B cell (primary cell): ENCODE measurements around the gene KIDINS220. TPM values are rescaled to one million over a fixed set of nuclear protein-coding genes. Genes with fewer than 3 reads are reported as not detected.

ENCODE experiments used
- ATAC-seq: fragments of 200-7000 bp; cut with Tn5 transposase; one replicate; pipeline ENCODE4 v1.10.0; 2021; ENCODE audit warnings: low read depth, mild to moderate bottlenecking, moderate number of reproducible peaks, moderate library complexity
- CTCF ChIA-PET: fragments of 350-600 bp; sonication (Branson Sonifier 250); formaldehyde crosslinking; loops from one replicate; lab custom pipeline; 2021; ENCODE audit warnings: antibody characterized with exemption, inconsistent platforms; lab: Charles Lee
- POLR2A ChIA-PET: fragments of 350-600 bp; sonication (Branson Sonifier 250); formaldehyde crosslinking; loops from one replicate; lab custom pipeline; 2021; ENCODE audit warnings: antibody characterized with exemption; lab: Charles Lee
- DNase-seq: peaks from one replicate; pipeline ENCODE4 v3.0.0; 2013
- H2AFZ ChIP-seq: 2 replicates; pipeline ENCODE4 v1.6.1; 2012; ENCODE audit warnings: mild to moderate bottlenecking, low read depth, low read length; ENCODE audit not compliant: insufficient read depth, poor library complexity, severe bottlenecking
- H3K27ac ChIP-seq, 2 donors: 1 replicate in 1 of 2; 2 replicates in 1 of 2; pipeline ENCODE4 v1.5.1; 2012 to 2013; ENCODE audit warnings: low read length in 2 of 2, mild to moderate bottlenecking in 2 of 2, moderate library complexity in 1 of 2
- H3K27me3 ChIP-seq, 4 experiments: fragments of 200-600 bp in 1 of 4; sonication (generic) in 1 of 4; replicated peaks in 1 of 4; 1 replicate in 2 of 4; 2 replicates in 2 of 4; pipeline versions ENCODE4 v1.6.1 to v1.7.0; 2013 to 2016; ENCODE audit warnings: low read length in 3 of 4, mild to moderate bottlenecking in 2 of 4, mixed read lengths in 1 of 4, moderate library complexity in 1 of 4; ENCODE audit not compliant: insufficient read depth in 4 of 4, control insufficient read depth in 3 of 4; ENCODE audit errors: control extremely low read depth in 1 of 4
- H3K36me3 ChIP-seq, 2 experiments: replicated peaks in 1 of 2; 1 replicate in 1 of 2; 2 replicates in 1 of 2; pipeline versions ENCODE4 v1.6.1 to v1.7.1; 2013; ENCODE audit warnings: low read length in 1 of 2; ENCODE audit not compliant: insufficient read depth in 2 of 2, control insufficient read depth in 1 of 2; ENCODE audit errors: control extremely low read depth in 1 of 2, extremely low read depth in 1 of 2
- H3K4me1 ChIP-seq, 2 donors: fragments of 200-600 bp in 1 of 2; sonication (generic) in 1 of 2; 1 replicate in 1 of 2; 2 replicates in 1 of 2; pipeline versions ENCODE4 v1.5.1 to v1.6.1; 2013 to 2017; ENCODE audit warnings: low read length in 2 of 2; ENCODE audit not compliant: control insufficient read depth in 2 of 2, insufficient read depth in 2 of 2
- H3K4me2 ChIP-seq: replicated peaks from 2 replicates; pipeline ENCODE3; 2012; ENCODE audit warnings: mild to moderate bottlenecking, low read depth, low read length; ENCODE audit not compliant: poor library complexity, severe bottlenecking
- H3K4me3 ChIP-seq, 5 experiments: fragments of 200-600 bp in 1 of 5; sonication (generic) in 1 of 5; 1 replicate in 3 of 5; 2 replicates in 2 of 5; pipeline versions ENCODE4 v1.5.1 to v1.7.0; 2011 to 2016; ENCODE audit warnings: low read length in 4 of 5, mild to moderate bottlenecking in 4 of 5, low read depth in 2 of 5, control low read depth in 1 of 5, moderate library complexity in 1 of 5; ENCODE audit not compliant: insufficient read depth in 1 of 5; ENCODE audit errors: control extremely low read depth in 1 of 5, extremely low read depth in 1 of 5
- H3K79me2 ChIP-seq: fragments of 200-600 bp; sonication (generic); one replicate; pipeline ENCODE4 v1.6.0; 2016; ENCODE audit warnings: low read length; ENCODE audit not compliant: control insufficient read depth, insufficient read depth
- H3K9ac ChIP-seq: fragments of 200-600 bp; sonication (generic); 2 replicates; pipeline ENCODE4 v1.6.1; 2017; ENCODE audit warnings: mild to moderate bottlenecking, low read length, moderate library complexity
- H3K9me3 ChIP-seq, 3 donors: one replicate each; pipeline versions ENCODE4 v1.6.1 to v1.7.1; 2013; ENCODE audit warnings: low read length in 2 of 3; ENCODE audit not compliant: control insufficient read depth in 2 of 3, insufficient read depth in 1 of 3; ENCODE audit errors: control extremely low read depth in 1 of 3
- H4K20me1 ChIP-seq: 2 replicates; pipeline ENCODE4 v1.6.0; 2012; ENCODE audit warnings: mild to moderate bottlenecking, low read length; ENCODE audit not compliant: insufficient read depth, control insufficient read depth, poor library complexity, severe bottlenecking
- H3K27ac Mint-ChIP-seq: one replicate; pipeline ENCODE4 v1.8.0; 2021; ENCODE audit warnings: mixed read lengths
- H3K27me3 Mint-ChIP-seq: one replicate; pipeline ENCODE4 v1.8.0; 2021; ENCODE audit warnings: mixed read lengths
- H3K4me1 Mint-ChIP-seq: one replicate; pipeline ENCODE4 v1.8.0; 2021; ENCODE audit warnings: mixed read lengths
- H3K4me3 Mint-ChIP-seq: one replicate; pipeline ENCODE4 v1.8.0; 2021; ENCODE audit warnings: mixed read lengths
- H3K9me3 Mint-ChIP-seq: one replicate; pipeline ENCODE4 v1.8.0; 2022; ENCODE audit warnings: mixed read lengths; ENCODE audit not compliant: insufficient read depth
- CTCF ChIP-seq: fragments of 200-600 bp; IDR thresholded peaks from one replicate; pipeline ENCODE4 v1.8.0; 2022; ENCODE audit warnings: antibody characterized with exemption, mild to moderate bottlenecking
- EZH2 ChIP-seq: IDR thresholded peaks from 2 replicates; pipeline ENCODE4 v1.6.1; 2012; ENCODE audit warnings: borderline replicate concordance, low read depth, mild to moderate bottlenecking, moderate library complexity, low read length; ENCODE audit not compliant: insufficient read depth, poor library complexity, severe bottlenecking
- WGBS: methylation state at CpG from one replicate; pipeline ENCODE4 v1.1.5; 2013; ENCODE audit warnings: missing lambda C conversion rate; ENCODE audit not compliant: insufficient coverage; 5-methylcytosine and 5-hydroxymethylcytosine counted together
- intact Hi-C: fragments of 100-400 bp; cut with micrococcal nuclease; formaldehyde crosslinking; loops from one replicate; pipeline ENCODE4 v1.10.0; 2022
- polyA plus RNA-seq: library from polyadenylated mRNA; depleted of rRNA; stranded (reverse); fragments of >200 nt; gene quantifications from 2 replicates; pipeline ENCODE4 v1.2.3, GENCODE V29; 2012
- total RNA-seq, 2 donors: library from RNA; stranded (reverse); fragments of 120-200 nt in 1 of 2; gene quantifications; 1 replicate in 1 of 2; 2 replicates in 1 of 2; pipeline versions ENCODE4 v1.2.3 to v1.2.4, GENCODE V29; 2013 to 2022

The KIDINS220 gene
- total and polyA plus RNA-seq, 2 donors (not counting 1 experiment from before 2014, with no cell fraction given) = 12.5 to 36.6 TPM

- Mint-ChIP-seq H3K27me3 (peaks cover 45% of the 10 kb centered on the region), H3K27ac (no peak overlapping the region), H3K4me1 (no peaks in the 10 kb centered on the region), H3K9me3 (no peaks in the 10 kb centered on the region), H3K4me3 (no peak overlapping the region)
- Histone ChIP-seq H3K9ac (no peak overlapping the region), H3K9me3 (peaks cover 0 to 8% (median 1%) of the 10 kb centered on the region in 3 donors), H3K27me3 (peaks cover 0 to 14% (median 7%) of the 10 kb centered on the region in 4 experiments), H3K36me3 (no peaks in the 10 kb centered on the region), H3K27ac (no peak overlapping the region), H3K4me3 (no peak overlapping the region), H3K4me2 (no peak overlapping the region), H3K79me2 (no peaks in the 10 kb centered on the region), H3K4me1 (no peaks in the 10 kb centered on the region), H2AFZ (no peak overlapping the region), H4K20me1 (no peaks in the 10 kb centered on the region)
- POLR2A ChIA-PET = no interaction called here
- TF ChIP-seq CTCF = no peak
- no peak for TF ChIP-seq EZH2
- CTCF ChIA-PET = interaction anchor here (1.2 kb wide), 1 partner anchor 14 kb away, joined by 3 read pairs; no protein-coding TSS in a partner anchor
- ATAC-seq = no peak
- intact Hi-C loops = no loop called here
- DNase-seq = no peak
- 58% methylated on average over 7 of the region's 7 CpGs for WGBS
Measured at GRCh38 chr2:8692783-8693156, 144.6 kb downstream of the KIDINS220 start.

- H3K27me3 Mint-ChIP-seq = peaks cover 49% of the 10 kb centered on the region
- intact Hi-C loops = no loop called here
- WGBS = 97% methylated on average over 5 of the region's 9 CpGs
- no peaks in the 10 kb centered on the region for H3K4me1 Mint-ChIP-seq
- ChIA-PET CTCF (interaction anchor here (1.2 kb wide), 1 partner anchor 13 kb away, joined by 3 read pairs; no protein-coding TSS in a partner anchor), POLR2A (no interaction called here)
- TF ChIP-seq CTCF (no peak), EZH2 (no peak)
- no peak overlapping the region for H3K4me3 ChIP-seq
- H2AFZ ChIP-seq = no peak overlapping the region
- H3K36me3 ChIP-seq = no peaks in the 10 kb centered on the region
- H3K27ac Mint-ChIP-seq = no peak overlapping the region
- H3K9ac ChIP-seq = no peak overlapping the region
- no peaks in the 10 kb centered on the region for H3K9me3 Mint-ChIP-seq
- no peaks in the 10 kb centered on the region for H4K20me1 ChIP-seq
- H3K9me3 ChIP-seq = peaks cover 0 to 5% (median 1%) of the 10 kb centered on the region in 3 donors
- no peaks in the 10 kb centered on the region for H3K79me2 ChIP-seq
- no peak for DNase-seq
- no peaks in the 10 kb centered on the region for H3K4me1 ChIP-seq
- H3K27ac ChIP-seq = no peak overlapping the region
- H3K27me3 ChIP-seq = peaks cover 0 to 17% (median 9%) of the 10 kb centered on the region in 4 experiments
- no peak overlapping the region for H3K4me2 ChIP-seq
- no peak for ATAC-seq
- H3K4me3 Mint-ChIP-seq = no peak overlapping the region
Measured at GRCh38 chr2:8691859-8692437, 145.5 kb downstream of the KIDINS220 start.
